Lower leg skin (tissue), 4 donors: ENCODE data around the gene HOXB8. TPM values are rescaled to one million over a fixed set of nuclear protein-coding genes. Genes with fewer than 3 reads are reported as not detected.

Source experiments
- DNase-seq, 2 donors: peaks; one replicate each; pipeline ENCODE4 v3.0.0-alpha.2; 2019; ENCODE audit warnings: low spot score in 2 of 2
- H3K4me3 ChIP-seq: fragments of 200-600 bp; sonication (generic); 2 replicates; pipeline ENCODE4 v1.5.1; 2017; ENCODE audit warnings: mild to moderate bottlenecking, low read depth; ENCODE audit not compliant: poor library complexity, severe bottlenecking
- POLR2A ChIP-seq, 2 donors: fragments of 450-650 bp; IDR thresholded peaks; one replicate each; pipeline ENCODE4 v1.6.1; 2016 to 2017; ENCODE audit warnings: antibody characterized with exemption in 2 of 2, mild to moderate bottlenecking in 1 of 2, moderate library complexity in 1 of 2
- WGBS, 2 donors: methylation state at CpG; one replicate each; pipeline ENCODE4 v1.1.5; 2018; 5-methylcytosine and 5-hydroxymethylcytosine counted together
- intact Hi-C: fragments of 100-400 bp; cut with DNase I; formaldehyde crosslinking; loops from one replicate; pipeline ENCODE4 v1.15.0; 2023; ENCODE audit warnings: low total_unique reads
- total RNA-seq, 4 donors: library from RNA; depleted of rRNA; stranded (reverse); fragments of >200 nt; gene quantifications; one replicate each; pipeline ENCODE4 v1.1.0, GENCODE V29; 2016
- TF ChIP-seq, protein P1 (sequence below), 3 donors: fragments of 450-650 bp; IDR thresholded peaks; one replicate each; pipeline ENCODE4 v1.5.1; 2016; ENCODE audit warnings: antibody characterized with exemption in 3 of 3, mild to moderate bottlenecking in 3 of 3, moderate library complexity in 2 of 3

Gene HOXB8
- total RNA-seq, 4 donors from 2014 or later, result 1.4 TPM; not detected in 3

DNA sequence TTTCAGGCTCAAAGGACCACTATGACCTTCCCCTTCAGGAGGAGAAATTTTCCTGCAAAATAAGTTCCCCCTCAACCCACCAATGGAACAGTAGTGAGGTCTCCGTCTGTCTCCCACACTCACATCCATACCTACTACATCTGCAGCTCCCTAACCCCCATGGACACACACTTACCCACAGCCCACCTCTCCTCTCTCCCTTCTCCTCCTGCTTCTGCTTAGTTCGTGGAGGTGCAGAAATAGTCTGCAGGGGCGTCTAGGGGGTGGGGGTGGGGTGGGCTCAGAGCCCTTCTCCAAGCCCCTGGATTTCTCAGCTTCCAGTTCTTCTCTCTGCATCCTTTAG, 45.9 kb downstream of the HOXB8 start:
- WGBS, 2 donors, result 67 to 68% methylated on average over 3 of the region's 3 CpGs
- DNase-seq, result no peak
- intact Hi-C loops, result no loop called here
- H3K4me3 ChIP-seq, result no peak overlapping the region
- TF ChIP-seq, protein P1, sequence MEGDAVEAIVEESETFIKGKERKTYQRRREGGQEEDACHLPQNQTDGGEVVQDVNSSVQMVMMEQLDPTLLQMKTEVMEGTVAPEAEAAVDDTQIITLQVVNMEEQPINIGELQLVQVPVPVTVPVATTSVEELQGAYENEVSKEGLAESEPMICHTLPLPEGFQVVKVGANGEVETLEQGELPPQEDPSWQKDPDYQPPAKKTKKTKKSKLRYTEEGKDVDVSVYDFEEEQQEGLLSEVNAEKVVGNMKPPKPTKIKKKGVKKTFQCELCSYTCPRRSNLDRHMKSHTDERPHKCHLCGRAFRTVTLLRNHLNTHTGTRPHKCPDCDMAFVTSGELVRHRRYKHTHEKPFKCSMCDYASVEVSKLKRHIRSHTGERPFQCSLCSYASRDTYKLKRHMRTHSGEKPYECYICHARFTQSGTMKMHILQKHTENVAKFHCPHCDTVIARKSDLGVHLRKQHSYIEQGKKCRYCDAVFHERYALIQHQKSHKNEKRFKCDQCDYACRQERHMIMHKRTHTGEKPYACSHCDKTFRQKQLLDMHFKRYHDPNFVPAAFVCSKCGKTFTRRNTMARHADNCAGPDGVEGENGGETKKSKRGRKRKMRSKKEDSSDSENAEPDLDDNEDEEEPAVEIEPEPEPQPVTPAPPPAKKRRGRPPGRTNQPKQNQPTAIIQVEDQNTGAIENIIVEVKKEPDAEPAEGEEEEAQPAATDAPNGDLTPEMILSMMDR (IDR thresholded peaks at IDR 0.05), result no peak
- no peak for TF ChIP-seq POLR2A (IDR thresholded peaks at IDR 0.05)

DNA sequence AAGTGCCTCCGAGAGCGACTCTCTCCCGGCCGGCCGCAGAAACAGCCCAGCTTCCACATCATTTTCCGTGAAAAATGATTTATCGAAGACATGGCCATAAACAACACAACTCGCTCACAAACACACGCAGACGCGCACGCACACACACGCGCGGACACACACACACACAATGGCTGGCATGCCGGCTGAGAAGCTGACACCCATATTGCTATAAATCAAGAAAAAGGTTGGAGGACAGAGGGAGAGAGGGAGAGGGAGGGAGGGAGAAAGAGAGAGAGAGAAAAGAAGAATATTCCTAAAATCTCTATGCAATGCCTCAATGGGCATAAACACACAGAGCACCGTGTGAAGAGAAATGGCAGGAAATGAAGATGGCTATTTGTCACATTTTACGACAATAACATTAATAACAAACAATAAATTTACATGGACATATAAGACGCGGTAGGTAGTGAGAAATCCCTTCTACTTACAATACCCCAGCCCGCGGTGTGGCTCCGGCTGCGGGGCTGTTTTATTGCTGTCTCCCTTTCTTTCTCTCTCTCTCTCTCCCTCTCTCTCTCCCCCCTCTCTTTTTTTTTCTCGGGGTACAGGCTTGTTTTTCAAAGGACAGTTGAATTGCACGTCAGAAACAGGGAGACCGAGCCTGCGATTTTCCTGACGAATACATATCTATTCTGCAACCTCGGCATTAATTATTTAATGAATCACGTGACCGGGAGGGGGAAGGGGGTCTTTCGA, 46.4 kb downstream of the HOXB8 start:
- 58 to 59% methylated on average over 33 of the region's 33 CpGs for WGBS, 2 donors
- intact Hi-C loops, result no loop called here
- H3K4me3 ChIP-seq, result no peak overlapping the region

DNA sequence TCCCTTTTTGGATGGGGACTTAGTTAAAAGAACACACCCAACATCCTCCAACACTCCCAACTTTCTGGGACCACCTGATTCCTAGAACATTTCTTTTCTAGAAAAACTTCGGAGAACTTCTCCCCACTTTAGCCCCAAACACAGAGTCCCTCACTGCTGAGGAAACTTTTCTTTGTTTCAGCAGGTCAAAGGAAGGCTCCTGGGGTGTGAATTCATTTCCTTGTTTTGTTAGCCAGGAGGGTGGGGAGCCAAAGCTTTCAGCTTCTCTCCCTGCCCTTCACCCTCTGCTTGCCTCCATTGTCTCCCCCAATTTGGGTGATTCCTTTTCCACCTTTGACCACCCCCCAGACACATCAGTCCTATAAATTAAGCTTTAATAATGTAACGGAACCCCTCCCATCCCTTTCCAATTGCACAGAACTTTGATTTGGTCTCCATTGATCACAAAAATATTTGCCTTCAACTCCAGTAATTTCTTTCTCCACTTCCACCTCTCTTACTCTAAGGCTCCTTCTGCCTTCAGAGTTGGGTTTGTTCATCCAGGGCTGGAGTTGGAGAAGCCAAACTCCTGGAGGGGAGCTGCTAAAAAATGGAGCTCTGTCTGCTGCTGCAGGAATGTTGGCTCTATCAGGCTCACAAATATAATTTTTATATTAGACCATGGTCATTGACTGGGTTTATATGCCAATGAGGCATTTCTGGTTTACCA, 47.3 kb downstream of the HOXB8 start:
- WGBS, 2 donors, result 76 to 83% methylated on average over 2 of the region's 2 CpGs
- H3K4me3 ChIP-seq, result no peak overlapping the region
- no peak for DNase-seq
- TF ChIP-seq, protein P1 (IDR thresholded peaks at IDR 0.05), result no peak
- no peak for TF ChIP-seq POLR2A (IDR thresholded peaks at IDR 0.05)
- intact Hi-C loops, result no loop called here

More for the DNA sequence above, 46.4 kb downstream of the HOXB8 start:
- DNase-seq, result no peak
- TF ChIP-seq, protein P1 (IDR thresholded peaks at IDR 0.05), result no peak
- TF ChIP-seq POLR2A (IDR thresholded peaks at IDR 0.05), result no peak

DNA sequence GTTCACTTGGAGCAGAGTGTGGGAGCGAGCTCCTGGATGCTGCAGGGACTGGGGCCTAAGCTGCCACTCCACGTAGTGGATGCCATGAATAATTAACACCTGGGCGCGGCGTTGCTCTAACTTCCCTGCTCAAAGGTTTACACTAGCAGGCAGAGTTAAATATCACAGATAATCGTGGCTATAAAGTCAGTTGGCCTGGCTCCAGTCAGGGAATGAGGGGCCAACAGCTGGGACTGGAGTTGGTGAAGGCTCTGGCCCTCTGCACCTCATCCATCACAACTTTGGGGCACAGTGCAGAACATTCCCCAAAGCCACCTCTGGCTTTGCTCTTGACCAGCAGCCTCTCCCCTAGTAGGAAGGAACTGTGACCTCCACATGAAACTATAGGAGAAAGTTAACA, 47.9 kb downstream of the HOXB8 start:
- TF ChIP-seq, protein P1 (IDR thresholded peaks at IDR 0.05), result no peak
- TF ChIP-seq POLR2A (IDR thresholded peaks at IDR 0.05), result no peak
- intact Hi-C loops, result no loop called here
- DNase-seq, result no peak
- H3K4me3 ChIP-seq, result no peak overlapping the region
- WGBS, 2 donors, result 51 to 56% methylated on average over 6 of the region's 6 CpGs

DNA sequence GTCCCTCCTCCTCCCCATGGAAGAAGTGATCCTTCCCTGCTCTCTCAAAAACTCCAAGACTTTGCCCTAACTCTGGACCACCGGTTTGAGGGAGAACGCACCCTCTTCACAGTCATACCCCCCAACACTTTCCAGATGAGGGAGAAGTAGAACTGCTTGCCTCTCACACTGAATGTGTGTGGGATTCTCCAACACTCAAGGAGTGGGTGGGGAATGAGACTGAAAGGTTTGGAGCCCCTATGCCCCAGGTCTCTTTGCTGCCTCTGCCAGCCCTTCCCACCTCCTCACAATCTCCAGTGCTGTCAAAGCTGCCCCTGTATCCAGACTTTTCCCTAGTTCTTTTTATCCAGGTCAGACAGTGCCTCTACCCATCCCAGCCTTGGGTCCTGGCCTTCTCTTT, 48.4 kb downstream of the HOXB8 start:
- DNase-seq, result no peak
- TF ChIP-seq POLR2A (IDR thresholded peaks at IDR 0.05), result no peak
- TF ChIP-seq, protein P1 (IDR thresholded peaks at IDR 0.05), result no peak
- no peak overlapping the region for H3K4me3 ChIP-seq
- 44 to 50% methylated on average over 2 of the region's 2 CpGs for WGBS, 2 donors
- intact Hi-C loops, result no loop called here
